ENCODE measurements around the gene WDR82. TPM values are rescaled to one million over a fixed set of nuclear protein-coding genes. Genes with fewer than 3 reads are reported as not detected.

Gene WDR82
- total RNA-seq, 1 donor from 2014 or later: 57.4 TPM

DNA sequence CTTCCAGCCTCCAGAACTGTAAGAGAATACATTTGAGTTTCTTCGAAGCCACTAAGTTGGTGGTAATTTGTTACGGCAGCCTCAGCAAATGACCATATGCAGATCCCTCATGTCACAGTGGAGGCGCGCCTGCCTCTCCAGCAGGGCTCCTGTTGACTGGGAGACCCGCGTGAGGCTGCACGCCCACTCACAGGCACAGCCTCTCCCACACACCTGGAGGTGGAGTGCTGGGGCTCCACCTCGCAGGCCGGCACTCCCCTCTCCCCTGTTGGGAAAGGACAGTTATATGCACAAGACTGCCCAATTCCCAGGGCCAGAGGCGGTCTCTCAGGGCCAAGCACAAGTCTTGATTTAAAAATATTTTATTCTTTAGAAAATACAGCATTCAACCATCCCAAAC is 50.2 kb downstream of the WDR82 start:
- H2AFZ ChIP-seq (ENCODE audit: low read depth, low read length): no peak overlapping the region
- no peak overlapping the region for H3K9ac ChIP-seq (ENCODE audit: low read length)
- peaks cover 11% of the 10 kb centered on the region for H3K36me3 ChIP-seq (ENCODE audit: insufficient read depth, low read length)
- TF ChIP-seq, protein P1, sequence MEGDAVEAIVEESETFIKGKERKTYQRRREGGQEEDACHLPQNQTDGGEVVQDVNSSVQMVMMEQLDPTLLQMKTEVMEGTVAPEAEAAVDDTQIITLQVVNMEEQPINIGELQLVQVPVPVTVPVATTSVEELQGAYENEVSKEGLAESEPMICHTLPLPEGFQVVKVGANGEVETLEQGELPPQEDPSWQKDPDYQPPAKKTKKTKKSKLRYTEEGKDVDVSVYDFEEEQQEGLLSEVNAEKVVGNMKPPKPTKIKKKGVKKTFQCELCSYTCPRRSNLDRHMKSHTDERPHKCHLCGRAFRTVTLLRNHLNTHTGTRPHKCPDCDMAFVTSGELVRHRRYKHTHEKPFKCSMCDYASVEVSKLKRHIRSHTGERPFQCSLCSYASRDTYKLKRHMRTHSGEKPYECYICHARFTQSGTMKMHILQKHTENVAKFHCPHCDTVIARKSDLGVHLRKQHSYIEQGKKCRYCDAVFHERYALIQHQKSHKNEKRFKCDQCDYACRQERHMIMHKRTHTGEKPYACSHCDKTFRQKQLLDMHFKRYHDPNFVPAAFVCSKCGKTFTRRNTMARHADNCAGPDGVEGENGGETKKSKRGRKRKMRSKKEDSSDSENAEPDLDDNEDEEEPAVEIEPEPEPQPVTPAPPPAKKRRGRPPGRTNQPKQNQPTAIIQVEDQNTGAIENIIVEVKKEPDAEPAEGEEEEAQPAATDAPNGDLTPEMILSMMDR (IDR thresholded peaks at IDR 0.05; ENCODE audit: insufficient read depth, low read depth, low read length): no peak
- no peak for TF ChIP-seq EZH2 (IDR thresholded peaks at IDR 0.05; ENCODE audit: insufficient read depth, low read length)
- Mint-ChIP-seq H3K4me3 (ENCODE audit: unreplicated experiment) (no peak overlapping the region), H3K27ac (ENCODE audit: unreplicated experiment) (no peak overlapping the region), H3K4me1 (ENCODE audit: low read depth, unreplicated experiment) (no peaks in the 10 kb centered on the region), H3K36me3 (ENCODE audit: low read depth, unreplicated experiment) (peaks cover 15% of the 10 kb centered on the region), H3K9me3 (ENCODE audit: unreplicated experiment) (peaks cover 6% of the 10 kb centered on the region), H3K27me3 (ENCODE audit: low read depth, unreplicated experiment) (peaks cover 7% of the 10 kb centered on the region)
- peaks cover 13% of the 10 kb centered on the region for H3K79me2 ChIP-seq (ENCODE audit: insufficient read depth, low read length)
- no peaks in the 10 kb centered on the region for H3K27me3 ChIP-seq (ENCODE audit: insufficient read depth, low read length)
- no peak overlapping the region for H3K4me2 ChIP-seq (ENCODE audit: low read length)
- H3K4me3 ChIP-seq (ENCODE audit: insufficient read depth, low read depth, low read length): no peak overlapping the region
- H3K4me1 ChIP-seq (ENCODE audit: insufficient read depth, low read length): no peaks in the 10 kb centered on the region
- FAIRE-seq (no peak), DNase-seq (ENCODE audit: low read depth) (no peak)
- H4K20me1 ChIP-seq (ENCODE audit: insufficient read depth, low read length): peaks cover 53% of the 10 kb centered on the region
- no peak overlapping the region for H3K27ac ChIP-seq (ENCODE audit: low read depth, low read length)
- H3K9me3 ChIP-seq (ENCODE audit: insufficient read depth, low read depth, low read length): no peaks in the 10 kb centered on the region

DNA sequence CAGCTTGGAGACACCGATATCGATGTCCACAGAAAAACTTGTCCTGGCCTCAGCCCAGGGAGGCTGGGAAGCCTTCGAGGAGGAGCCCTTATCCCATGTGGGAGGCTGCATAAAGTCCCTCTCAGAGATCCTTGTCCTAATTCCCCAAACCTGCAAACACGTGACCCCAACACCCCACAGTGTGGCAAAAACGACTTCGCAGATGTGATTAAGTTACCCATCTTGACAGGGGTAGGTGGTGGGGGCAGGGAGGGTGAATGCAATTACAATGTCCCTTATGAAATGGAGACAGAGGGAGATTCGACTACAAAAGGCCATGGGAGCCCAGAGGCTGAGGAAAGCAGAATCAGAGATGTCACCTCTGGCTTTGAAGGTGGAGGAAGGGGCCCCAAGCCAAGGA is 50.7 kb downstream of the WDR82 start:
- no peak overlapping the region for H3K27ac Mint-ChIP-seq (ENCODE audit: unreplicated experiment)
- no peak overlapping the region for H3K4me3 ChIP-seq (ENCODE audit: insufficient read depth, low read depth, low read length)
- no peaks in the 10 kb centered on the region for H3K27me3 ChIP-seq (ENCODE audit: insufficient read depth, low read length)
- FAIRE-seq (no peak), DNase-seq (ENCODE audit: low read depth) (no peak)
- TF ChIP-seq, protein P1 (IDR thresholded peaks at IDR 0.05; ENCODE audit: insufficient read depth, low read depth, low read length): no peak
- no peak for TF ChIP-seq EZH2 (IDR thresholded peaks at IDR 0.05; ENCODE audit: insufficient read depth, low read length)
- peaks cover 9% of the 10 kb centered on the region for H3K27me3 Mint-ChIP-seq (ENCODE audit: low read depth, unreplicated experiment)
- no peak overlapping the region for H3K9ac ChIP-seq (ENCODE audit: low read length)
- no peaks in the 10 kb centered on the region for H3K9me3 ChIP-seq (ENCODE audit: insufficient read depth, low read depth, low read length)
- peaks cover 6% of the 10 kb centered on the region for H3K9me3 Mint-ChIP-seq (ENCODE audit: unreplicated experiment)
- peaks cover 16% of the 10 kb centered on the region for H3K36me3 Mint-ChIP-seq (ENCODE audit: low read depth, unreplicated experiment)
- H2AFZ ChIP-seq (ENCODE audit: low read depth, low read length): no peak overlapping the region
- no peaks in the 10 kb centered on the region for H3K4me1 ChIP-seq (ENCODE audit: insufficient read depth, low read length)
- no peak overlapping the region for H3K4me2 ChIP-seq (ENCODE audit: low read length)
- H4K20me1 ChIP-seq (ENCODE audit: insufficient read depth, low read length): peaks cover 48% of the 10 kb centered on the region
- H3K4me1 Mint-ChIP-seq (ENCODE audit: low read depth, unreplicated experiment): no peaks in the 10 kb centered on the region
- no peak overlapping the region for H3K4me3 Mint-ChIP-seq (ENCODE audit: unreplicated experiment)
- H3K27ac ChIP-seq (ENCODE audit: low read depth, low read length): no peak overlapping the region
- H3K79me2 ChIP-seq (ENCODE audit: insufficient read depth, low read length): peaks cover 10% of the 10 kb centered on the region
- H3K36me3 ChIP-seq (ENCODE audit: insufficient read depth, low read length): peaks cover 11% of the 10 kb centered on the region

DNA sequence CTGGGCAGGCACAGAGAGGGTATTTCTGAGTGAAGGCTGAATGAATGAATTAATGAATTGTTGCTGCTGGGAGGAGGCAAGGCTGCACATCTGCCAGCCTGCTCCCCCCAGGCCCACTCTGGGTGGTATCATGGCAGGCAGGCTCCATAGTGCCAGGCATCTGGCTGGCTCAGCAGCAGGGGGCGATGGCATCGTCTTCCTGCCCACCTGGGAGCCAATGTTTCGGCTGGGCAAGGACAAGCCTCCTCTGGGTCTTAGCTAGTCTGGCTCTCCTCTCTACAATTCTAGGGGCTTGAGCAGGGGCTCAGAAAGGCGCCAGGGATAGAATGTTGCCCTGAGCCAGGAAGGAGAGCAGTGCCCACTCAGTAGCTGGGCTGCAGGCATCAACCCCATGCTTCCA is 51.3 kb downstream of the WDR82 start:
- DNase-seq (ENCODE audit: low read depth): no peak
- H3K27me3 ChIP-seq (ENCODE audit: insufficient read depth, low read length): no peaks in the 10 kb centered on the region
- H3K4me1 ChIP-seq (ENCODE audit: insufficient read depth, low read length): no peaks in the 10 kb centered on the region
- TF ChIP-seq EZH2 (IDR thresholded peaks at IDR 0.05; ENCODE audit: insufficient read depth, low read length): no peak
- TF ChIP-seq, protein P1 (IDR thresholded peaks at IDR 0.05; ENCODE audit: insufficient read depth, low read depth, low read length): no peak
- H3K4me1 Mint-ChIP-seq (ENCODE audit: low read depth, unreplicated experiment): no peaks in the 10 kb centered on the region
- peaks cover 6% of the 10 kb centered on the region for H3K79me2 ChIP-seq (ENCODE audit: insufficient read depth, low read length)
- H3K4me3 Mint-ChIP-seq (ENCODE audit: unreplicated experiment): no peak overlapping the region
- H3K27ac Mint-ChIP-seq (ENCODE audit: unreplicated experiment): no peak overlapping the region
- H3K27ac ChIP-seq (ENCODE audit: low read depth, low read length): no peak overlapping the region
- H3K36me3 Mint-ChIP-seq (ENCODE audit: low read depth, unreplicated experiment): peaks cover 16% of the 10 kb centered on the region
- H3K27me3 Mint-ChIP-seq (ENCODE audit: low read depth, unreplicated experiment): peaks cover 9% of the 10 kb centered on the region
- no peak overlapping the region for H2AFZ ChIP-seq (ENCODE audit: low read depth, low read length)
- H3K9me3 ChIP-seq (ENCODE audit: insufficient read depth, low read depth, low read length): no peaks in the 10 kb centered on the region
- no peak overlapping the region for H3K4me2 ChIP-seq (ENCODE audit: low read length)
- H3K4me3 ChIP-seq (ENCODE audit: insufficient read depth, low read depth, low read length): no peak overlapping the region
- peaks cover 41% of the 10 kb centered on the region for H4K20me1 ChIP-seq (ENCODE audit: insufficient read depth, low read length)
- no peak for FAIRE-seq
- H3K9me3 Mint-ChIP-seq (ENCODE audit: unreplicated experiment): peaks cover 6% of the 10 kb centered on the region
- peaks cover 11% of the 10 kb centered on the region for H3K36me3 ChIP-seq (ENCODE audit: insufficient read depth, low read length)
- H3K9ac ChIP-seq (ENCODE audit: low read length): no peak overlapping the region
